ENCODE results near the gene TRIM71. TPM values are rescaled to one million over a fixed set of nuclear protein-coding genes. Genes with fewer than 3 reads are reported as not detected.

TRIM71 gene
- total RNA-seq, 1 experiment from 2014 or later = 0.18 TPM

GRCh38 chr3:32895701-32896100 lies 77.9 kb downstream of the TRIM71 start:
- no peak for DNase-seq (ENCODE audit: low read depth, low spot score)
- no peaks in the 10 kb centered on the region for H3K9me3 ChIP-seq (ENCODE audit: control insufficient read depth, insufficient read depth, low read depth, low read length)
- TF ChIP-seq CTCF (IDR thresholded peaks at IDR 0.05) (no peak), SIN3A (IDR thresholded peaks at IDR 0.05; ENCODE audit: borderline replicate concordance, insufficient read depth, low read depth, low read length) (no peak), TCF7L2 (IDR thresholded peaks at IDR 0.05; ENCODE audit: low read depth, low read length) (no peak), REST (IDR thresholded peaks at IDR 0.05; ENCODE audit: insufficient read depth in 1 of 2, low read depth in 2 of 2, low read length in 1 of 2) (no peak), POLR2AphosphoS5 (IDR thresholded peaks at IDR 0.05; ENCODE audit: low read depth, low read length) (no peak)
- H3K27me3 ChIP-seq (ENCODE audit: control insufficient read depth, insufficient read depth, low read length) = peaks cover 4% of the 10 kb centered on the region; the same call in 1 of the 2 replicates
- CTCF ChIA-PET = no interaction called here
- no peak for ATAC-seq
- intact Hi-C loops (cut with micrococcal nuclease; ENCODE audit: unreplicated experiment) = no loop called here
- H3K27ac ChIP-seq (ENCODE audit: low read length) = no peak overlapping the region
- no peaks in the 10 kb centered on the region for H3K36me3 ChIP-seq (ENCODE audit: control insufficient read depth, insufficient read depth, low read length)
- H3K4me3 ChIP-seq (ENCODE audit: low read depth in 2 of 2, low read length in 2 of 2) = no peak overlapping the region
- BruUV-seq (replicated peaks) = no TSS peak
- in situ Hi-C loops (cut with HindIII; ENCODE audit: low pct_unique_long_range_greater_than_20kb, low sequenced_read_pairs) = no loop called here
- no peaks in the 10 kb centered on the region for H3K4me1 ChIP-seq (ENCODE audit: control insufficient read depth, insufficient read depth, low read length)
- POLR2A ChIA-PET = no interaction called here

- peaks cover 4% of the 10 kb centered on the region; the same call in 1 of the 2 replicates for H3K27me3 ChIP-seq (ENCODE audit: control insufficient read depth, insufficient read depth, low read length)
- in situ Hi-C loops (cut with HindIII; ENCODE audit: low pct_unique_long_range_greater_than_20kb, low sequenced_read_pairs) (no loop called here), intact Hi-C loops (cut with micrococcal nuclease; ENCODE audit: unreplicated experiment) (no loop called here)
- BruUV-seq (replicated peaks) = no TSS peak
- POLR2A ChIA-PET = no interaction called here
- no peak for TF ChIP-seq TCF7L2 (IDR thresholded peaks at IDR 0.05; ENCODE audit: low read depth, low read length)
- TF ChIP-seq CTCF (IDR thresholded peaks at IDR 0.05) = no peak
- TF ChIP-seq REST (IDR thresholded peaks at IDR 0.05; ENCODE audit: insufficient read depth in 1 of 2, low read depth in 2 of 2, low read length in 1 of 2) = no peak
- TF ChIP-seq SIN3A (IDR thresholded peaks at IDR 0.05; ENCODE audit: borderline replicate concordance, insufficient read depth, low read depth, low read length) = no peak
- TF ChIP-seq POLR2AphosphoS5 (IDR thresholded peaks at IDR 0.05; ENCODE audit: low read depth, low read length) = no peak
- H3K4me1 ChIP-seq (ENCODE audit: control insufficient read depth, insufficient read depth, low read length) = no peaks in the 10 kb centered on the region
- ATAC-seq (no peak), DNase-seq (ENCODE audit: low read depth, low spot score) (no peak)
- CTCF ChIA-PET = no interaction called here
- no peak overlapping the region for H3K4me3 ChIP-seq (ENCODE audit: low read depth in 2 of 2, low read length in 2 of 2)
- no peak overlapping the region for H3K27ac ChIP-seq (ENCODE audit: low read length)
- no peaks in the 10 kb centered on the region for H3K9me3 ChIP-seq (ENCODE audit: control insufficient read depth, insufficient read depth, low read depth, low read length)
- no peaks in the 10 kb centered on the region for H3K36me3 ChIP-seq (ENCODE audit: control insufficient read depth, insufficient read depth, low read length)
Observed at GRCh38 chr3:32896143-32896542, 78.3 kb downstream of the TRIM71 start.

All from Panc1 (cell line).